NK-92 (cell line): ENCODE results near the gene NSD2.
"Not testable (repeated sequence)": the region's sequence is repeated elsewhere in the genome, so short reads cannot be mapped to it uniquely, and the experiment has no call there.

Source experiments
- DNase-seq: peaks from one replicate; lab custom pipeline; 2025; ENCODE audit not compliant: unreplicated experiment; lab: John Stamatoyannopoulos, UW

The NSD2 gene

GRCh38 chr4:1841887-1842210 lies 29.3 kb upstream of the NSD2 start:
- DNase-seq: no peak

- no peak for DNase-seq
Measured at GRCh38 chr4:1842339-1842895, 28.8 kb upstream of the NSD2 start.

GRCh38 chr4:1842993-1843448 lies 28.2 kb upstream of the NSD2 start:
- DNase-seq: no peak

GRCh38 chr4:1843852-1844251 lies 27.3 kb upstream of the NSD2 start:
- no peak for DNase-seq

GRCh38 chr4:1844618-1845017 lies 26.6 kb upstream of the NSD2 start:
- not testable (repeated sequence) for DNase-seq

- no peak for DNase-seq
Measured at GRCh38 chr4:1846580-1846979, 24.6 kb upstream of the NSD2 start.

- no peak for DNase-seq
Measured at GRCh38 chr4:1850276-1850675, 20.9 kb upstream of the NSD2 start.

GRCh38 chr4:1851160-1851559 lies 20.0 kb upstream of the NSD2 start:
- DNase-seq: no peak

- no peak for DNase-seq
Measured at GRCh38 chr4:1851575-1852410, 19.4 kb upstream of the NSD2 start.

GRCh38 chr4:1852904-1853623 lies 18.1 kb upstream of the NSD2 start:
- no peak for DNase-seq

GRCh38 chr4:1854752-1855151 lies 16.4 kb upstream of the NSD2 start:
- DNase-seq: no peak

GRCh38 chr4:1855333-1856070 lies 15.7 kb upstream of the NSD2 start:
- DNase-seq: no peak

- DNase-seq: peak; percentile 42
Measured at GRCh38 chr4:1856071-1856942, 14.9 kb upstream of the NSD2 start, which contains the start of gene LETM1. LETM1 (minus strand) TSS chr4:1856156; CDS start chr4:1855950, 206 bp downstream.

GRCh38 chr4:1856943-1857699 lies 14.1 kb upstream of the NSD2 start:
- no peak for DNase-seq

GRCh38 chr4:1857931-1858330 lies 13.3 kb upstream of the NSD2 start:
- DNase-seq: no peak

GRCh38 chr4:1859389-1859753 lies 11.8 kb upstream of the NSD2 start:
- DNase-seq: no peak

GRCh38 chr4:1862055-1862911 lies 8.9 kb upstream of the NSD2 start:
- DNase-seq: no peak

GRCh38 chr4:1862961-1863296 lies 8.3 kb upstream of the NSD2 start:
- DNase-seq: no peak
